Cardiac muscle cell (in vitro differentiated cells and primary cell): ENCODE measurements around the gene XPOT. TPM values are rescaled to one million over a fixed set of nuclear protein-coding genes. Genes with fewer than 3 reads are reported as not detected.

Source experiments
- DNase-seq, 2 donors: peaks; one replicate each; pipeline versions ENCODE4 v3.0.0 to v3.0.0-alpha.2; 2010 to 2017; ENCODE audit warnings: low read depth in 1 of 2, low spot score in 1 of 2
- H3K27ac ChIP-seq: fragments of 200-600 bp; sonication (generic); 2 replicates; pipeline ENCODE4 v1.5.1; 2016
- H3K27me3 ChIP-seq: fragments of 200-600 bp; sonication (generic); 2 replicates; pipeline ENCODE4 v1.6.0; 2016; ENCODE audit warnings: control low read depth
- H3K36me3 ChIP-seq: fragments of 200-600 bp; sonication (generic); 2 replicates; pipeline ENCODE4 v1.5.1; 2016; ENCODE audit warnings: control low read depth
- H3K4me1 ChIP-seq: fragments of 200-600 bp; sonication (generic); 2 replicates; pipeline ENCODE4 v1.8.1; 2017; ENCODE audit warnings: low read depth, mild to moderate bottlenecking, mixed run types
- H3K4me3 ChIP-seq: fragments of 200-600 bp; sonication (generic); 2 replicates; pipeline ENCODE4 v1.5.1; 2016; ENCODE audit warnings: mild to moderate bottlenecking
- H3K9me3 ChIP-seq: fragments of 200-600 bp; sonication (generic); 2 replicates; pipeline ENCODE4 v1.5.1; 2017; ENCODE audit warnings: low read depth, mild to moderate bottlenecking, control low read depth
- CTCF ChIP-seq: IDR thresholded peaks from 2 replicates; pipeline ENCODE4 v1.5.1; 2012; ENCODE audit warnings: low read depth, mild to moderate bottlenecking, low read length
- polyA plus RNA-seq: library from polyadenylated mRNA; unstranded; fragments of >200 nt; fragmentation: Nextera tagmentation; extraction: Ambion mirVana; gene quantifications from 2 replicates; pipeline ENCODE4 v1.2.1, GENCODE V29; 2016
- total RNA-seq: library from RNA; depleted of rRNA; stranded (reverse); fragments of >200 nt; gene quantifications from 2 replicates; pipeline ENCODE4 v1.2.3, GENCODE V29; 2016

Gene XPOT
- total and polyA plus RNA-seq, 2 experiments from 2014 or later: 27.6 to 33.9 TPM

GRCh38 chr12:64407342-64408223, 3.4 kb downstream of the XPOT start:
- TF ChIP-seq CTCF: no peak
- no peak for DNase-seq
- H3K27ac ChIP-seq: peak overlapping the region; percentile 26

GRCh38 chr12:64411427-64411826, 7.2 kb downstream of the XPOT start:
- Histone ChIP-seq H3K27me3 (no peaks in the 10 kb centered on the region), H3K9me3 (no peaks in the 10 kb centered on the region), H3K4me1 (no peaks in the 10 kb centered on the region), H3K27ac (no peak overlapping the region), H3K4me3 (no peak overlapping the region), H3K36me3 (peaks cover 59% of the 10 kb centered on the region)
- TF ChIP-seq CTCF: no peak
- no peak for DNase-seq

More at GRCh38 chr12:64407342-64408223, 3.4 kb downstream of the XPOT start:
- H3K4me1 ChIP-seq: no peaks in the 10 kb centered on the region
- no peak overlapping the region for H3K4me3 ChIP-seq
- H3K27me3 ChIP-seq: no peaks in the 10 kb centered on the region
- H3K9me3 ChIP-seq: no peaks in the 10 kb centered on the region
- peaks cover 24% of the 10 kb centered on the region for H3K36me3 ChIP-seq

- H3K9me3 ChIP-seq: no peaks in the 10 kb centered on the region
- no peaks in the 10 kb centered on the region for H3K27me3 ChIP-seq
- no peak overlapping the region for H3K27ac ChIP-seq
- DNase-seq: no peak
- no peaks in the 10 kb centered on the region for H3K4me1 ChIP-seq
- no peak for TF ChIP-seq CTCF
- H3K36me3 ChIP-seq: peaks cover 67% of the 10 kb centered on the region
- no peak overlapping the region for H3K4me3 ChIP-seq
Measured at GRCh38 chr12:64412459-64412858, 8.3 kb downstream of the XPOT start.

- Histone ChIP-seq H3K4me3 (no peak overlapping the region), H3K27me3 (no peaks in the 10 kb centered on the region), H3K9me3 (no peaks in the 10 kb centered on the region), H3K36me3 (peaks cover 81% of the 10 kb centered on the region), H3K27ac (no peak overlapping the region), H3K4me1 (no peaks in the 10 kb centered on the region)
- no peak for TF ChIP-seq CTCF
- DNase-seq: no peak
Measured at GRCh38 chr12:64413884-64414283, 9.7 kb downstream of the XPOT start.

- H3K36me3 ChIP-seq: peaks cover 90% of the 10 kb centered on the region
- TF ChIP-seq CTCF: no peak
- no peak overlapping the region for H3K27ac ChIP-seq
- H3K4me1 ChIP-seq: no peaks in the 10 kb centered on the region
- no peaks in the 10 kb centered on the region for H3K9me3 ChIP-seq
- no peak for DNase-seq
- no peak overlapping the region for H3K4me3 ChIP-seq
- no peaks in the 10 kb centered on the region for H3K27me3 ChIP-seq
Measured at GRCh38 chr12:64418209-64418608, 14.0 kb downstream of the XPOT start.
